GM23338 (cell line): ENCODE data around the gene TSFM. TPM values are rescaled to one million over a fixed set of nuclear protein-coding genes. Genes with fewer than 3 reads are reported as not detected.

ENCODE experiments used
- ATAC-seq: fragments of 200-7000 bp; cut with Tn5 transposase; 3 replicates; pipeline ENCODE4 v1.9.1; 2020
- DNase-seq: peaks from one replicate; pipeline ENCODE4 v3.0.0-alpha.2; 2015; ENCODE audit warnings: low spot score
- H2AFZ ChIP-seq: fragments of 200-600 bp; sonication (generic); 2 replicates; pipeline ENCODE4 v1.8.0; 2016; ENCODE audit warnings: antibody characterized with exemption, mild to moderate bottlenecking, moderate library complexity
- H3F3A ChIP-seq: fragments of 200-600 bp; sonication (generic); replicated peaks from 2 replicates; pipeline ENCODE4 v1.8.0; 2017; ENCODE audit warnings: antibody characterized with exemption, mixed run types, low read depth
- H3K27ac ChIP-seq: fragments of 200-600 bp; sonication (generic); 2 replicates; pipeline ENCODE4 v1.6.1; 2016; ENCODE audit warnings: low read depth
- H3K27me3 ChIP-seq: fragments of 200-600 bp; sonication (generic); 2 replicates; pipeline ENCODE4 v1.8.0; 2016; ENCODE audit warnings: mild to moderate bottlenecking, mixed run types, moderate library complexity; ENCODE audit not compliant: insufficient read depth
- H3K36me3 ChIP-seq: fragments of 200-600 bp; sonication (generic); 2 replicates; pipeline ENCODE4 v1.8.0; 2016; ENCODE audit warnings: mild to moderate bottlenecking; ENCODE audit not compliant: insufficient read depth
- H3K4me1 ChIP-seq: fragments of 200-600 bp; sonication (generic); 2 replicates; pipeline ENCODE4 v1.8.0; 2016; ENCODE audit warnings: mild to moderate bottlenecking, moderate library complexity; ENCODE audit not compliant: insufficient read depth
- H3K4me2 ChIP-seq: fragments of 200-600 bp; sonication (generic); 2 replicates; pipeline ENCODE4 v1.7.1; 2017; ENCODE audit warnings: mixed run types
- H3K4me3 ChIP-seq: fragments of 200-600 bp; sonication (generic); 2 replicates; pipeline ENCODE4 v1.6.1; 2016; ENCODE audit warnings: mixed run types
- H3K79me2 ChIP-seq: fragments of 200-600 bp; sonication (generic); replicated peaks from 2 replicates; pipeline ENCODE4 v1.8.0; 2017; ENCODE audit warnings: mild to moderate bottlenecking; ENCODE audit not compliant: insufficient read depth
- H3K9me2 ChIP-seq: fragments of 200-600 bp; sonication (generic); 2 replicates; pipeline ENCODE4 v1.8.0; 2017; ENCODE audit not compliant: insufficient read depth
- H4K20me1 ChIP-seq: fragments of 200-600 bp; sonication (generic); replicated peaks from 2 replicates; pipeline ENCODE4 v1.8.0; 2017; ENCODE audit warnings: mild to moderate bottlenecking; ENCODE audit not compliant: insufficient read depth
- H3K27ac Mint-ChIP-seq: 2 replicates; pipeline ENCODE4 v1.8.0; 2020; ENCODE audit warnings: inconsistent platforms, mild to moderate bottlenecking, moderate library complexity, mixed read lengths
- H3K27me3 Mint-ChIP-seq: 3 replicates; pipeline ENCODE4 v1.8.0; 2022; ENCODE audit warnings: low read depth, mild to moderate bottlenecking, moderate library complexity, mixed read lengths, inconsistent platforms; ENCODE audit not compliant: insufficient read depth, poor library complexity
- H3K36me3 Mint-ChIP-seq: 3 replicates; pipeline ENCODE4 v1.8.0; 2021; ENCODE audit warnings: low read depth, mild to moderate bottlenecking, inconsistent platforms, moderate library complexity, mixed read lengths
- H3K4me1 Mint-ChIP-seq: 3 replicates; pipeline ENCODE4 v1.8.0; 2020; ENCODE audit warnings: mild to moderate bottlenecking, inconsistent platforms, mixed read lengths
- H3K4me3 Mint-ChIP-seq: 3 replicates; pipeline ENCODE4 v1.8.0; 2021; ENCODE audit warnings: moderate library complexity, mild to moderate bottlenecking, inconsistent platforms, mixed read lengths
- H3K9me3 Mint-ChIP-seq: 3 replicates; pipeline ENCODE4 v1.8.0; 2020; ENCODE audit warnings: moderate library complexity, mild to moderate bottlenecking, inconsistent platforms, mixed read lengths
- CREB1 ChIP-seq: fragments of 250-450 bp; sonication (Bioruptor Pico); IDR thresholded peaks from 2 replicates; pipeline ENCODE4 v1.5.0; 2020; ENCODE audit warnings: low read depth, mild to moderate bottlenecking, moderate library complexity
- EZH2 ChIP-seq: fragments of 200-600 bp; sonication (generic); IDR thresholded peaks from one replicate; pipeline ENCODE4 v1.8.0; 2017; ENCODE audit warnings: antibody characterized with exemption, mild to moderate bottlenecking, low read depth; ENCODE audit not compliant: unreplicated experiment
- EZH2phosphoT487 ChIP-seq: fragments of 200-600 bp; sonication (generic); IDR thresholded peaks from one replicate; pipeline ENCODE4 v1.8.1; 2018; ENCODE audit warnings: antibody characterized with exemption; ENCODE audit not compliant: unreplicated experiment
- JUNB ChIP-seq: IDR thresholded peaks from one replicate; pipeline ENCODE4 v1.6.1; 2016; ENCODE audit warnings: antibody characterized with exemption; ENCODE audit not compliant: unreplicated experiment
- NANOG ChIP-seq: IDR thresholded peaks from 2 replicates; pipeline ENCODE4 v1.6.1; 2016; ENCODE audit warnings: antibody characterized with exemption, borderline replicate concordance
- POLR2AphosphoS5 ChIP-seq: IDR thresholded peaks from 2 replicates; pipeline ENCODE4 v1.6.1; 2016; ENCODE audit warnings: antibody characterized with exemption, low read depth
- STAT1 ChIP-seq: IDR thresholded peaks from one replicate; pipeline ENCODE4 v1.6.1; 2016; ENCODE audit warnings: antibody characterized with exemption; ENCODE audit not compliant: unreplicated experiment
- ZNF114 ChIP-seq: fragments of 250-450 bp; sonication (Bioruptor Pico); IDR thresholded peaks from 2 replicates; pipeline ENCODE4 v1.5.0; 2020; ENCODE audit warnings: mild to moderate bottlenecking, moderate library complexity
- ZNF331 ChIP-seq: fragments of 250-450 bp; sonication (Bioruptor Pico); IDR thresholded peaks from 2 replicates; pipeline ENCODE4 v1.5.0; 2020; ENCODE audit warnings: low read depth, mild to moderate bottlenecking, moderate library complexity
- polyA plus RNA-seq: library from polyadenylated mRNA; unstranded; fragments of >200 nt; fragmentation: Nextera tagmentation; extraction: Ambion mirVana; gene quantifications from 2 replicates; pipeline ENCODE4 v1.2.1, GENCODE V29; 2016
- total RNA-seq: library from RNA; depleted of rRNA; stranded (reverse); fragments of >200 nt; shearing (Covaris generic); gene quantifications from 2 replicates; pipeline ENCODE4 v1.2.3, GENCODE V29; 2014
- TF ChIP-seq, protein P1 (sequence below): IDR thresholded peaks from one replicate; pipeline ENCODE4 v1.6.1; 2018; ENCODE audit warnings: antibody characterized with exemption; ENCODE audit not compliant: unreplicated experiment
- TF ChIP-seq, protein P2 (sequence below): fragments of 250-450 bp; sonication (Bioruptor Pico); IDR thresholded peaks from 2 replicates; pipeline ENCODE4 v1.5.0; 2020; ENCODE audit warnings: mild to moderate bottlenecking, moderate library complexity
- TF ChIP-seq, protein P3 (sequence below), 2 experiments: fragments of 200-600 bp in 1 of 2; sonication (generic) in 1 of 2; conservative IDR thresholded peaks; 2 replicates each; pipeline versions ENCODE4 v1.5.1 to v1.6.1; 2016 to 2017; ENCODE audit warnings: antibody characterized with exemption in 2 of 2, low read depth in 2 of 2, mild to moderate bottlenecking in 2 of 2, moderate library complexity in 1 of 2
- TF ChIP-seq, protein P4 (sequence below): IDR thresholded peaks from 2 replicates; pipeline ENCODE4 v1.6.1; 2016; ENCODE audit warnings: antibody characterized with exemption

The TSFM gene
- total and polyA plus RNA-seq, 2 experiments from 2014 or later = 29.5 to 43.1 TPM

DNA sequence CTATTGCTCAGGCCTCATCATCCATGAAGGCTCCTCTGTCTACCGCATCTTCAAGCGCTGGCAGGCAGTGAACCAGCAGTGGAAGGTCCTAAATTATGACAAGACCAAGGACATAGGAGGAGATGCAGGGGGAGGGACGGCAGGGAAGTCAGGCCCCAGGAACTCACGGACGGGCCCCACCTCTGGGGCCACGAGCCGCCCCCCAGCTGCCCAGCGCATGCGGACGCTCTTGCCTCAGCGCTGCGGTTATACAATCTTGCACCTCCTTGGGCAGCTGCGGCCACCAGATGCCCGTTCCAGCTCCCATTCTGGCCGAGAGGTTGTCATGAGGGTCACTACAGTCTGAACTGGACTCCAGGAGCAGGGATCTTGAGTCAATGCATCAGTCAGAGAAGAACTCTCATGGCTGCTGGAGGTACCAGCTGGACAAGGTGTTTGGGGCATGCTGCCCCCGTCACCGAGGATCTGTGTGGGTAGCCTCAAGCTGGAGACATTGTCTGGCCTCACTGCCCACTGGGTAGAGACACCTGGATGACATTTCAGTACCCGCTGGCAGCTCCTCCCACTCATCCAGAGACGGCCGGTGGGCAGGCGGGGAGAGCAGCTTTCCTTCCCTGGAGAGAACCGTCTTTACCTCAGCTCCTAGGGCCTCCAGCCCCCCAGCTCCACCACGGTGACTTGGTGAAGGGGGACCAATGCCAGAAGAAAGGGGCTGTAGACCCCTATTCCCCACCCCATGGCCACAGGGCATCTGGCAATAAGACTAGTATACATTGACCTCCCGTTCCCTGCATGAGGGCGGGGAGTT is 23.8 kb upstream of the TSFM start:
- peaks cover 22% of the 10 kb centered on the region for H3K4me1 ChIP-seq
- ATAC-seq (no peak), DNase-seq (no peak)
- Mint-ChIP-seq H3K27me3 (peaks cover 60% of the 10 kb centered on the region), H3K4me3 (no peak overlapping the region), H3K27ac (no peak overlapping the region), H3K4me1 (peaks cover 28% of the 10 kb centered on the region), H3K9me3 (no peaks in the 10 kb centered on the region), H3K36me3 (no peaks in the 10 kb centered on the region; the same call in 2 of the 3 replicates)
- no peak overlapping the region for H3K4me2 ChIP-seq
- TF ChIP-seq ZNF331 (CRISPR knock-in tag) (no peak), STAT1 (no peak), POLR2AphosphoS5 (no peak), ZNF114 (no peak), EZH2 (no peak), NANOG (no peak), CREB1 (no peak), JUNB (no peak), EZH2phosphoT487 (no peak)
- TF ChIP-seq, protein P1, sequence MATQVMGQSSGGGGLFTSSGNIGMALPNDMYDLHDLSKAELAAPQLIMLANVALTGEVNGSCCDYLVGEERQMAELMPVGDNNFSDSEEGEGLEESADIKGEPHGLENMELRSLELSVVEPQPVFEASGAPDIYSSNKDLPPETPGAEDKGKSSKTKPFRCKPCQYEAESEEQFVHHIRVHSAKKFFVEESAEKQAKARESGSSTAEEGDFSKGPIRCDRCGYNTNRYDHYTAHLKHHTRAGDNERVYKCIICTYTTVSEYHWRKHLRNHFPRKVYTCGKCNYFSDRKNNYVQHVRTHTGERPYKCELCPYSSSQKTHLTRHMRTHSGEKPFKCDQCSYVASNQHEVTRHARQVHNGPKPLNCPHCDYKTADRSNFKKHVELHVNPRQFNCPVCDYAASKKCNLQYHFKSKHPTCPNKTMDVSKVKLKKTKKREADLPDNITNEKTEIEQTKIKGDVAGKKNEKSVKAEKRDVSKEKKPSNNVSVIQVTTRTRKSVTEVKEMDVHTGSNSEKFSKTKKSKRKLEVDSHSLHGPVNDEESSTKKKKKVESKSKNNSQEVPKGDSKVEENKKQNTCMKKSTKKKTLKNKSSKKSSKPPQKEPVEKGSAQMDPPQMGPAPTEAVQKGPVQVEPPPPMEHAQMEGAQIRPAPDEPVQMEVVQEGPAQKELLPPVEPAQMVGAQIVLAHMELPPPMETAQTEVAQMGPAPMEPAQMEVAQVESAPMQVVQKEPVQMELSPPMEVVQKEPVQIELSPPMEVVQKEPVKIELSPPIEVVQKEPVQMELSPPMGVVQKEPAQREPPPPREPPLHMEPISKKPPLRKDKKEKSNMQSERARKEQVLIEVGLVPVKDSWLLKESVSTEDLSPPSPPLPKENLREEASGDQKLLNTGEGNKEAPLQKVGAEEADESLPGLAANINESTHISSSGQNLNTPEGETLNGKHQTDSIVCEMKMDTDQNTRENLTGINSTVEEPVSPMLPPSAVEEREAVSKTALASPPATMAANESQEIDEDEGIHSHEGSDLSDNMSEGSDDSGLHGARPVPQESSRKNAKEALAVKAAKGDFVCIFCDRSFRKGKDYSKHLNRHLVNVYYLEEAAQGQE = no peak
- TF ChIP-seq, protein P2, sequence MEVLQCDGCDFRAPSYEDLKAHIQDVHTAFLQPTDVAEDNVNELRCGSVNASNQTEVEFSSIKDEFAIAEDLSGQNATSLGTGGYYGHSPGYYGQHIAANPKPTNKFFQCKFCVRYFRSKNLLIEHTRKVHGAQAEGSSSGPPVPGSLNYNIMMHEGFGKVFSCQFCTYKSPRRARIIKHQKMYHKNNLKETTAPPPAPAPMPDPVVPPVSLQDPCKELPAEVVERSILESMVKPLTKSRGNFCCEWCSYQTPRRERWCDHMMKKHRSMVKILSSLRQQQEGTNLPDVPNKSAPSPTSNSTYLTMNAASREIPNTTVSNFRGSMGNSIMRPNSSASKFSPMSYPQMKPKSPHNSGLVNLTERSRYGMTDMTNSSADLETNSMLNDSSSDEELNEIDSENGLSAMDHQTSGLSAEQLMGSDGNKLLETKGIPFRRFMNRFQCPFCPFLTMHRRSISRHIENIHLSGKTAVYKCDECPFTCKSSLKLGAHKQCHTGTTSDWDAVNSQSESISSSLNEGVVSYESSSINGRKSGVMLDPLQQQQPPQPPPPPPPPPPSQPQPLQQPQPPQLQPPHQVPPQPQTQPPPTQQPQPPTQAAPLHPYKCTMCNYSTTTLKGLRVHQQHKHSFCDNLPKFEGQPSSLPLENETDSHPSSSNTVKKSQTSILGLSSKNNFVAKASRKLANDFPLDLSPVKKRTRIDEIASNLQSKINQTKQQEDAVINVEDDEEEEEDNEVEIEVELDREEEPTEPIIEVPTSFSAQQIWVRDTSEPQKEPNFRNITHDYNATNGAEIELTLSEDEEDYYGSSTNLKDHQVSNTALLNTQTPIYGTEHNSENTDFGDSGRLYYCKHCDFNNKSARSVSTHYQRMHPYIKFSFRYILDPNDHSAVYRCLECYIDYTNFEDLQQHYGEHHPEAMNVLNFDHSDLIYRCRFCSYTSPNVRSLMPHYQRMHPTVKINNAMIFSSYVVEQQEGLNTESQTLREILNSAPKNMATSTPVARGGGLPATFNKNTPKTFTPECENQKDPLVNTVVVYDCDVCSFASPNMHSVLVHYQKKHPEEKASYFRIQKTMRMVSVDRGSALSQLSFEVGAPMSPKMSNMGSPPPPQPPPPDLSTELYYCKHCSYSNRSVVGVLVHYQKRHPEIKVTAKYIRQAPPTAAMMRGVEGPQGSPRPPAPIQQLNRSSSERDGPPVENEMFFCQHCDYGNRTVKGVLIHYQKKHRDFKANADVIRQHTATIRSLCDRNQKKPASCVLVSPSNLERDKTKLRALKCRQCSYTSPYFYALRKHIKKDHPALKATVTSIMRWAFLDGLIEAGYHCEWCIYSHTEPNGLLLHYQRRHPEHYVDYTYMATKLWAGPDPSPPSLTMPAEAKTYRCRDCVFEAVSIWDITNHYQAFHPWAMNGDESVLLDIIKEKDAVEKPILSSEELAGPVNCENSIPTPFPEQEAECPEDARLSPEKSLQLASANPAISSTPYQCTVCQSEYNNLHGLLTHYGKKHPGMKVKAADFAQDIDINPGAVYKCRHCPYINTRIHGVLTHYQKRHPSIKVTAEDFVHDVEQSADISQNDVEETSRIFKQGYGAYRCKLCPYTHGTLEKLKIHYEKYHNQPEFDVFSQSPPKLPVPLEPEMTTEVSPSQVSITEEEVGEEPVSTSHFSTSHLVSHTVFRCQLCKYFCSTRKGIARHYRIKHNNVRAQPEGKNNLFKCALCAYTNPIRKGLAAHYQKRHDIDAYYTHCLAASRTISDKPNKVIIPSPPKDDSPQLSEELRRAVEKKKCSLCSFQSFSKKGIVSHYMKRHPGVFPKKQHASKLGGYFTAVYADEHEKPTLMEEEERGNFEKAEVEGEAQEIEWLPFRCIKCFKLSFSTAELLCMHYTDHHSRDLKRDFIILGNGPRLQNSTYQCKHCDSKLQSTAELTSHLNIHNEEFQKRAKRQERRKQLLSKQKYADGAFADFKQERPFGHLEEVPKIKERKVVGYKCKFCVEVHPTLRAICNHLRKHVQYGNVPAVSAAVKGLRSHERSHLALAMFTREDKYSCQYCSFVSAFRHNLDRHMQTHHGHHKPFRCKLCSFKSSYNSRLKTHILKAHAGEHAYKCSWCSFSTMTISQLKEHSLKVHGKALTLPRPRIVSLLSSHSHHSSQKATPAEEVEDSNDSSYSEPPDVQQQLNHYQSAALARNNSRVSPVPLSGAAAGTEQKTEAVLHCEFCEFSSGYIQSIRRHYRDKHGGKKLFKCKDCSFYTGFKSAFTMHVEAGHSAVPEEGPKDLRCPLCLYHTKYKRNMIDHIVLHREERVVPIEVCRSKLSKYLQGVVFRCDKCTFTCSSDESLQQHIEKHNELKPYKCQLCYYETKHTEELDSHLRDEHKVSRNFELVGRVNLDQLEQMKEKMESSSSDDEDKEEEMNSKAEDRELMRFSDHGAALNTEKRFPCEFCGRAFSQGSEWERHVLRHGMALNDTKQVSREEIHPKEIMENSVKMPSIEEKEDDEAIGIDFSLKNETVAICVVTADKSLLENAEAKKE (CRISPR knock-in tag) = no peak
- TF ChIP-seq, protein P3, sequence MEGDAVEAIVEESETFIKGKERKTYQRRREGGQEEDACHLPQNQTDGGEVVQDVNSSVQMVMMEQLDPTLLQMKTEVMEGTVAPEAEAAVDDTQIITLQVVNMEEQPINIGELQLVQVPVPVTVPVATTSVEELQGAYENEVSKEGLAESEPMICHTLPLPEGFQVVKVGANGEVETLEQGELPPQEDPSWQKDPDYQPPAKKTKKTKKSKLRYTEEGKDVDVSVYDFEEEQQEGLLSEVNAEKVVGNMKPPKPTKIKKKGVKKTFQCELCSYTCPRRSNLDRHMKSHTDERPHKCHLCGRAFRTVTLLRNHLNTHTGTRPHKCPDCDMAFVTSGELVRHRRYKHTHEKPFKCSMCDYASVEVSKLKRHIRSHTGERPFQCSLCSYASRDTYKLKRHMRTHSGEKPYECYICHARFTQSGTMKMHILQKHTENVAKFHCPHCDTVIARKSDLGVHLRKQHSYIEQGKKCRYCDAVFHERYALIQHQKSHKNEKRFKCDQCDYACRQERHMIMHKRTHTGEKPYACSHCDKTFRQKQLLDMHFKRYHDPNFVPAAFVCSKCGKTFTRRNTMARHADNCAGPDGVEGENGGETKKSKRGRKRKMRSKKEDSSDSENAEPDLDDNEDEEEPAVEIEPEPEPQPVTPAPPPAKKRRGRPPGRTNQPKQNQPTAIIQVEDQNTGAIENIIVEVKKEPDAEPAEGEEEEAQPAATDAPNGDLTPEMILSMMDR (conservative IDR thresholded peaks at IDR 0.05; ENCODE audit: low read depth in 2 of 2) = no peak
- TF ChIP-seq, protein P4, sequence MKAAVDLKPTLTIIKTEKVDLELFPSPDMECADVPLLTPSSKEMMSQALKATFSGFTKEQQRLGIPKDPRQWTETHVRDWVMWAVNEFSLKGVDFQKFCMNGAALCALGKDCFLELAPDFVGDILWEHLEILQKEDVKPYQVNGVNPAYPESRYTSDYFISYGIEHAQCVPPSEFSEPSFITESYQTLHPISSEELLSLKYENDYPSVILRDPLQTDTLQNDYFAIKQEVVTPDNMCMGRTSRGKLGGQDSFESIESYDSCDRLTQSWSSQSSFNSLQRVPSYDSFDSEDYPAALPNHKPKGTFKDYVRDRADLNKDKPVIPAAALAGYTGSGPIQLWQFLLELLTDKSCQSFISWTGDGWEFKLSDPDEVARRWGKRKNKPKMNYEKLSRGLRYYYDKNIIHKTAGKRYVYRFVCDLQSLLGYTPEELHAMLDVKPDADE = no peak
- H2AFZ ChIP-seq = no peak overlapping the region
- H3K79me2 ChIP-seq = no peaks in the 10 kb centered on the region
- H3F3A ChIP-seq = peaks cover 14% of the 10 kb centered on the region
- peaks cover 4% of the 10 kb centered on the region; the same call in 1 of the 2 replicates for H4K20me1 ChIP-seq
- H3K4me3 ChIP-seq = no peak overlapping the region
- no peak overlapping the region for H3K27ac ChIP-seq
- H3K9me2 ChIP-seq = no peaks in the 10 kb centered on the region
- H3K36me3 ChIP-seq = no peaks in the 10 kb centered on the region
- peaks cover 90% of the 10 kb centered on the region for H3K27me3 ChIP-seq
